T47D (cell line): ENCODE measurements around the gene CRIM1.

Experiments used
- DNase-seq, 2 experiments: peaks; one replicate each; pipeline versions ENCODE4 v3.0.0 to v3.0.0-alpha.2; 2011 to 2012; ENCODE audit warnings: low read depth in 1 of 2, low spot score in 1 of 2
- JUND ChIP-seq: IDR thresholded peaks from 2 replicates; pipeline ENCODE4 v1.6.1; 2012; ENCODE audit warnings: low read depth
- in situ Hi-C: cut with HindIII; loops from 2 replicates; pipeline ENCODE4 v1.10.0; 2016; ENCODE audit warnings: low sequenced_read_pairs, low pct_unique_long_range_greater_than_20kb

The CRIM1 gene

GRCh38 chr2:36337354-36337753 lies 18.2 kb upstream of the CRIM1 start:
- no peak for TF ChIP-seq JUND

GRCh38 chr2:36338124-36338826 lies 17.3 kb upstream of the CRIM1 start:
- in situ Hi-C loops: no loop called here
- no peak for DNase-seq
- no peak for TF ChIP-seq JUND

More at GRCh38 chr2:36337354-36337753, 18.2 kb upstream of the CRIM1 start:
- DNase-seq: no peak
- in situ Hi-C loops: no loop called here

GRCh38 chr2:36338827-36339145 lies 16.8 kb upstream of the CRIM1 start:
- no peak for TF ChIP-seq JUND
- DNase-seq: no peak
- in situ Hi-C loops: no loop called here

GRCh38 chr2:36339607-36340218 lies 15.9 kb upstream of the CRIM1 start:
- no peak for DNase-seq
- TF ChIP-seq JUND: no peak
- in situ Hi-C loops: no loop called here

GRCh38 chr2:36343606-36344005 lies 12.0 kb upstream of the CRIM1 start:
- no peak for TF ChIP-seq JUND
- in situ Hi-C loops: no loop called here
- DNase-seq: no peak

GRCh38 chr2:36348721-36349120 lies 6.9 kb upstream of the CRIM1 start:
- no peak for TF ChIP-seq JUND
- no peak for DNase-seq
- in situ Hi-C loops: no loop called here

- in situ Hi-C loops: no loop called here
- no peak for TF ChIP-seq JUND
- DNase-seq: no peak
These were observed 4.3 kb upstream of the CRIM1 start for GRCh38 chr2:36351291-36351690.

GRCh38 chr2:36351736-36352349 lies 3.7 kb upstream of the CRIM1 start:
- in situ Hi-C loops: no loop called here
- peak in 1 of 2 experiments; percentile 57 for DNase-seq
- no peak for TF ChIP-seq JUND

GRCh38 chr2:36352701-36353100 lies 2.9 kb upstream of the CRIM1 start:
- TF ChIP-seq JUND: no peak
- in situ Hi-C loops: no loop called here
- DNase-seq: no peak

- no peak for DNase-seq
- no peak for TF ChIP-seq JUND
- in situ Hi-C loops: no loop called here
These were observed 797 bp upstream of the CRIM1 start for GRCh38 chr2:36354811-36355150.

GRCh38 chr2:36355890-36356297 lies 316 bp downstream of the CRIM1 start:
- in situ Hi-C loops: no loop called here
- DNase-seq: no peak
- no peak for TF ChIP-seq JUND

- peak in 1 of 2 experiments; percentile 24 for DNase-seq
- TF ChIP-seq JUND: no peak
- in situ Hi-C loops: no loop called here
These were observed 866 bp downstream of the CRIM1 start for GRCh38 chr2:36356298-36356989.
